ENCODE data around the gene ABCA2. TPM values are rescaled to one million over a fixed set of nuclear protein-coding genes. Genes with fewer than 3 reads are reported as not detected.

Gene ABCA2
- total RNA-seq, 2 donors from 2014 or later, result 120 to 131 TPM

- H3K9me3 ChIP-seq (ENCODE audit: control insufficient read depth, low read length, poor library complexity, severe bottlenecking), result no peaks in the 10 kb centered on the region
- peak within 1 kb of the TSS; percentile 90 for H3K4me3 Mint-ChIP-seq
- ATAC-seq (peak; percentile 84), DNase-seq (peak; percentile 68 to 82 (median 68))
- peaks cover 18% of the 10 kb centered on the region for H3K4me1 Mint-ChIP-seq
- H3K27me3 Mint-ChIP-seq, result peaks cover 17% of the 10 kb centered on the region
- peak within 1 kb of the TSS; percentile 84 for H3K27ac Mint-ChIP-seq
- no peaks in the 10 kb centered on the region for H3K36me3 Mint-ChIP-seq (ENCODE audit: low read depth)
Measured at GRCh38 chr9:137046088-137046787, 18.2 kb upstream of the ABCA2 start, which contains the start of gene NPDC1. NPDC1 (minus strand) TSS chr9:137046177; CDS start chr9:137045989, 188 bp downstream.

DNA sequence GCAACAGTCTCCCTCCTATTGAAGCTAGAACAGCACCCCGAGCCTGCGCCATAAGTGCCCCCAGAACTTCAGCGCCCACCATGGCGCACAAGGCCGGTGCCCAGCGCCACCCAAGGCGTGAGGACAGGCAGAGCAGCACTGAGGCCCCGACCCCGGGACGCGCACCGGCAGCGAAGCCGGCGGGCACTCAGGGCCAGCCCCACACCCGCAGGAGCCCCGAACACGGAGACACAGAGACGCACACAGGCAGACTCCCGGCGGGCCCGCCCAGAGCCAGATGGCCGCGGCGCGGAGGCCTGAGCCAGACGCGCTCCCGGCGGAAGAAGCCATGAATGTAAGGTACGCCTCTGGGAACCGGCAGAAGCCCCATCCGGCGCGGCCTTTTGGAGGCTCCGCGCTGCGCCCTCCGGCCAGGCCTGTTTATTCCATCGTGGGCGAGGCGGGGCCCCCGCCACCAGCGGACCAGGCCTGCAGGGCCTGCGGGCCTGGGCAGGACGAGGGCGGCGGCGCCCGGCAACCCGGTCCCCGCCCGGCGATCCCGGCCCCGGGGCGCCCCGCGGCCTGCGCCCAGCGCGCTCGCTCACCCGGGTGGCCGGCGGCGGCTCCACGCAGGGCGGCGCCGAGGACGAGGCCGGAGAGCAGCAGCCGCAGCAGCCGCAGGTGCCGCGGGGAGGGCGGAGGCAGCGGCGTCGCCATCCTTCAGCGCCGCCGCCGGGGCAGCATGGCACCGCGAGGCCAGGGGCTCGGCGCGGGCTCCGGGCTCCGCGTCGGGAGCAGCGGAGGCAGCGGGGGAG, 17.5 kb upstream of the ABCA2 start:
- H3K9me3 ChIP-seq (ENCODE audit: control insufficient read depth, low read length, poor library complexity, severe bottlenecking), result no peaks in the 10 kb centered on the region
- DNase-seq (no peak), ATAC-seq (peak; percentile 39)
- H3K4me3 Mint-ChIP-seq, result peak overlapping the region; percentile 90
- H3K36me3 Mint-ChIP-seq (ENCODE audit: low read depth), result no peaks in the 10 kb centered on the region
- peak overlapping the region; percentile 84 for H3K27ac Mint-ChIP-seq
- H3K27me3 Mint-ChIP-seq, result peaks cover 17% of the 10 kb centered on the region
- H3K4me1 Mint-ChIP-seq, result peaks cover 18% of the 10 kb centered on the region

DNA sequence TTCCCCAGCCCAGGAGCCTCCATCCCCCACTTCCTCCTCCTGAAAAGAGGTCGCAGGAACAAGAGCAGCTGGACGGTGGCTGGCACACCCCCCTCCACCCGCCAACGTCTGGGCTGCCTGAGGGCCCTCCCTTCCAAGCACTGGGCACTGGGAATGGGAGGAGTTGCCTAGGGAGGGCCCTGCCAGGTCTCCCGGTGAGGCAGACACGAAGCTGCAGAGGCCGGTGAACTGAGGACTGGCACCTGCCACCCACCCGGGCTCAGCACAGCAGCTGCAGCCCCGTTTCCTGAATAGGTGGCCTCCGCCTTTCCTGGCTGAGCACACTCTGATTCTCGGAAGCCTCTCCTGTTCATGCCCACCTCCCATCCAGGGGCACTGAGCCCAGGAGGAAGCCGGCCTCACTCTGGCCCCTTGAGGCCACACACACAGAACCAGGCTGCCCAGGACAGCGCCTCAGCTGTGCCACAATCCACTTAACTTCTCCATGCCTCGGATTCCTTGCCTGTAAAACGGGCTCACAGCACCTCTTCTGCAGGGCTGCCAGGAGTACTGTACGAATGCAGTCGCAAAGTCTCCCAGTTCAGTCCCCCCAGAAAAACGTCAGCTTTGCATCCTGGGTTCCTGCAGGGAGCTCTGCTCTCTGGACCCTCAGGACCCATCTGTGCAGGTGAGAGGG, 16.6 kb upstream of the ABCA2 start:
- Mint-ChIP-seq H3K4me3 (peak overlapping the region; percentile 90), H3K36me3 (ENCODE audit: low read depth) (no peaks in the 10 kb centered on the region), H3K27ac (peak overlapping the region; percentile 84), H3K27me3 (peaks cover 14% of the 10 kb centered on the region), H3K4me1 (peaks cover 16% of the 10 kb centered on the region)
- no peaks in the 10 kb centered on the region for H3K9me3 ChIP-seq (ENCODE audit: control insufficient read depth, low read length, poor library complexity, severe bottlenecking)
- DNase-seq (no peak), ATAC-seq (peak; percentile 4)

DNA sequence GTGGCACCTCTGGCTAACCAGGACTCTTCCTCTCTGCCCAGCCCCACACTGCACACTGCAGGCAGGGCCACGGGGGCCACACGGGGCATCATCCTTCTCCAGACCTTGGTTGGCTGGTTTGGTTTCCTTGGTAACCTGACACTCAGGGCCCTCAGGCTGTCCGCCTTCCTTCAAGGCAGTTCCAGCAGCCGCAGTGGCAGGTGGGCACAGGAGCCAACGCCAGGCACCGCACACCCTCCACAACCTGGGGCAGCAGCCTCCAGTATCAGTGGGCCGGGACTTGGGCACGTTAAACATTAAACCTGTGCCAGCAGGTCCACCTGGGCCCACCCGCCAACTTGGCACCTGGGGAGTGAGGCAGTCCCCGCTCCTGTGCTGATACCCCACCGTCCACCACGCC, 16.0 kb upstream of the ABCA2 start:
- Mint-ChIP-seq H3K27ac (no peak overlapping the region), H3K27me3 (peaks cover 10% of the 10 kb centered on the region), H3K4me1 (peaks cover 13% of the 10 kb centered on the region), H3K4me3 (peak overlapping the region; percentile 90), H3K36me3 (ENCODE audit: low read depth) (no peaks in the 10 kb centered on the region)
- H3K9me3 ChIP-seq (ENCODE audit: control insufficient read depth, low read length, poor library complexity, severe bottlenecking), result no peaks in the 10 kb centered on the region
- ATAC-seq (no peak), DNase-seq (no peak)

GRCh38 chr9:137042751-137043727, 15.0 kb upstream of the ABCA2 start:
- DNase-seq, result no peak
- peaks cover 10% of the 10 kb centered on the region for H3K27me3 Mint-ChIP-seq
- ATAC-seq, result no peak
- H3K4me3 Mint-ChIP-seq, result peak overlapping the region; percentile 21
- no peaks in the 10 kb centered on the region for H3K36me3 Mint-ChIP-seq (ENCODE audit: low read depth)
- peaks cover 15% of the 10 kb centered on the region for H3K4me1 Mint-ChIP-seq
- H3K27ac Mint-ChIP-seq, result no peak overlapping the region
- H3K9me3 ChIP-seq (ENCODE audit: control insufficient read depth, low read length, poor library complexity, severe bottlenecking), result no peaks in the 10 kb centered on the region

DNA sequence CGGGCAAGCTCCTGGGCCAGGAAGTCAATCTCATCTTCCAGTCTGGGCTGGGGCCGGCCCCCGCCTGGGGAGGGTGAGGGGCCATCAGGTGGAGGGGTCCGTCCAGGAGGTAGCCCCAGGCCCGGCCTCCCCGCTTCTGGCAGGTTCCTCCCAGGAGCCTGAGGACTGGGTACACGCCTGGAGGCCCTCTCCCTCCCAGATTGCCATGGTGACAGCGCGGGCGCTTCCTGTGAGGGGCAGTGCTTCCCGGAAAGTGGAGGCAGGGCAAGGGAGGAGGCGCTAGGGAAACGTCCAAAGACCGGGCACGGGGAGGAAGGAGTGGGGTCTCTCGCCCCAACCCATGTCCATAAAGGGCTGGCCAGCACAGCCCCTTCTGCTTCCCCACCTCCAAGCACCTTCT, 13.1 kb upstream of the ABCA2 start:
- ATAC-seq (no peak), DNase-seq (no peak)
- Mint-ChIP-seq H3K27ac (no peak overlapping the region), H3K36me3 (ENCODE audit: low read depth) (no peaks in the 10 kb centered on the region), H3K4me3 (no peak overlapping the region), H3K27me3 (no peaks in the 10 kb centered on the region), H3K4me1 (peaks cover 11% of the 10 kb centered on the region)
- H3K9me3 ChIP-seq (ENCODE audit: control insufficient read depth, low read length, poor library complexity, severe bottlenecking), result no peaks in the 10 kb centered on the region

GRCh38 chr9:137040568-137040967, 12.5 kb upstream of the ABCA2 start:
- ATAC-seq, result no peak
- Mint-ChIP-seq H3K4me1 (peaks cover 11% of the 10 kb centered on the region), H3K36me3 (ENCODE audit: low read depth) (no peaks in the 10 kb centered on the region)

GRCh38 chr9:137039611-137040366, 11.8 kb upstream of the ABCA2 start:
- Mint-ChIP-seq H3K27me3 (no peaks in the 10 kb centered on the region), H3K27ac (no peak overlapping the region), H3K36me3 (ENCODE audit: low read depth) (no peaks in the 10 kb centered on the region), H3K4me3 (no peak overlapping the region), H3K4me1 (peaks cover 15% of the 10 kb centered on the region)
- no peak for DNase-seq
- ATAC-seq, result no peak
- H3K9me3 ChIP-seq (ENCODE audit: control insufficient read depth, low read length, poor library complexity, severe bottlenecking), result no peaks in the 10 kb centered on the region

More at GRCh38 chr9:137040568-137040967, 12.5 kb upstream of the ABCA2 start:
- H3K27ac Mint-ChIP-seq, result no peak overlapping the region
- DNase-seq, result no peak
- H3K4me3 Mint-ChIP-seq, result no peak overlapping the region
- H3K9me3 ChIP-seq (ENCODE audit: control insufficient read depth, low read length, poor library complexity, severe bottlenecking), result no peaks in the 10 kb centered on the region
- no peaks in the 10 kb centered on the region for H3K27me3 Mint-ChIP-seq

GRCh38 chr9:137038916-137039315, 10.9 kb upstream of the ABCA2 start:
- ATAC-seq (no peak), DNase-seq (no peak)
- Mint-ChIP-seq H3K27me3 (no peaks in the 10 kb centered on the region), H3K4me3 (no peak overlapping the region), H3K36me3 (ENCODE audit: low read depth) (no peaks in the 10 kb centered on the region), H3K4me1 (peaks cover 15% of the 10 kb centered on the region), H3K27ac (no peak overlapping the region)
- H3K9me3 ChIP-seq (ENCODE audit: control insufficient read depth, low read length, poor library complexity, severe bottlenecking), result no peaks in the 10 kb centered on the region

DNA sequence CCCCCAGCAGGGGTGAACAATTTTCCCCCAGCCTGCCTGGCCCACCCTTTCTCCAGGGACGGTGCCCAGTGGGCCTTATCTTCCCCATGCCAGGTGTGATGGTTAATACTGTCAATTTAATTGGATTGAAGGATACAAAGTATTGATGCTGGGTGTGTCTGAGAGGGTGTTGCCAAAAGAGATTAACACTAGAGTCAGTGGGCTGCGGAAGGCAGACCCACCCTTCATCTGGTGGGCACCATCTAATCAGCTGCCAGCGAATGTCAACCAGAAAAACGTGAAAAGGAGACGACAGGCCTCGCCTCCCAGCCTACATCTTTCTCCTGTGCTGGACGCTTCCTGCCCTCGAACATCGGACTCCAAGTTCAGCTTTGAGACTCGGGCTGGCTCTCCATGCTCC, 9.4 kb upstream of the ABCA2 start:
- DNase-seq (no peak), ATAC-seq (no peak)
- Mint-ChIP-seq H3K4me3 (no peak overlapping the region), H3K36me3 (ENCODE audit: low read depth) (no peaks in the 10 kb centered on the region), H3K27me3 (no peaks in the 10 kb centered on the region), H3K27ac (no peak overlapping the region), H3K4me1 (peaks cover 19% of the 10 kb centered on the region)
- no peaks in the 10 kb centered on the region for H3K9me3 ChIP-seq (ENCODE audit: control insufficient read depth, low read length, poor library complexity, severe bottlenecking)

GRCh38 chr9:137037035-137037434, 9.0 kb upstream of the ABCA2 start:
- H3K27ac Mint-ChIP-seq, result no peak overlapping the region
- H3K4me3 Mint-ChIP-seq, result no peak overlapping the region
- H3K27me3 Mint-ChIP-seq, result no peaks in the 10 kb centered on the region
- peaks cover 19% of the 10 kb centered on the region for H3K4me1 Mint-ChIP-seq
- ATAC-seq, result no peak
- no peaks in the 10 kb centered on the region for H3K36me3 Mint-ChIP-seq (ENCODE audit: low read depth)
- H3K9me3 ChIP-seq (ENCODE audit: control insufficient read depth, low read length, poor library complexity, severe bottlenecking), result no peaks in the 10 kb centered on the region
- DNase-seq, result no peak

- peaks cover 21% of the 10 kb centered on the region for H3K4me1 Mint-ChIP-seq
- H3K27ac Mint-ChIP-seq, result no peak overlapping the region
- DNase-seq, result no peak
- no peak for ATAC-seq
- H3K27me3 Mint-ChIP-seq, result no peaks in the 10 kb centered on the region
- no peak overlapping the region for H3K4me3 Mint-ChIP-seq
- no peaks in the 10 kb centered on the region for H3K9me3 ChIP-seq (ENCODE audit: control insufficient read depth, low read length, poor library complexity, severe bottlenecking)
- H3K36me3 Mint-ChIP-seq (ENCODE audit: low read depth), result no peaks in the 10 kb centered on the region
Measured at GRCh38 chr9:137035937-137036336, 7.9 kb upstream of the ABCA2 start.
